ENCODE results near the gene SPP2.

- no peak for TF ChIP-seq POLR2AphosphoS5 (IDR thresholded peaks at IDR 0.05)
- TF ChIP-seq, protein P1, sequence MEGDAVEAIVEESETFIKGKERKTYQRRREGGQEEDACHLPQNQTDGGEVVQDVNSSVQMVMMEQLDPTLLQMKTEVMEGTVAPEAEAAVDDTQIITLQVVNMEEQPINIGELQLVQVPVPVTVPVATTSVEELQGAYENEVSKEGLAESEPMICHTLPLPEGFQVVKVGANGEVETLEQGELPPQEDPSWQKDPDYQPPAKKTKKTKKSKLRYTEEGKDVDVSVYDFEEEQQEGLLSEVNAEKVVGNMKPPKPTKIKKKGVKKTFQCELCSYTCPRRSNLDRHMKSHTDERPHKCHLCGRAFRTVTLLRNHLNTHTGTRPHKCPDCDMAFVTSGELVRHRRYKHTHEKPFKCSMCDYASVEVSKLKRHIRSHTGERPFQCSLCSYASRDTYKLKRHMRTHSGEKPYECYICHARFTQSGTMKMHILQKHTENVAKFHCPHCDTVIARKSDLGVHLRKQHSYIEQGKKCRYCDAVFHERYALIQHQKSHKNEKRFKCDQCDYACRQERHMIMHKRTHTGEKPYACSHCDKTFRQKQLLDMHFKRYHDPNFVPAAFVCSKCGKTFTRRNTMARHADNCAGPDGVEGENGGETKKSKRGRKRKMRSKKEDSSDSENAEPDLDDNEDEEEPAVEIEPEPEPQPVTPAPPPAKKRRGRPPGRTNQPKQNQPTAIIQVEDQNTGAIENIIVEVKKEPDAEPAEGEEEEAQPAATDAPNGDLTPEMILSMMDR (IDR thresholded peaks at IDR 0.05), result no peak
Measured at GRCh38 chr2:234025891-234026401, 24.6 kb upstream of the SPP2 start.

All from stomach (tissue), 4 donors.